ENCODE measurements around the gene IZUMO2.
"Not testable (repeated sequence)": the region's sequence is repeated elsewhere in the genome, so short reads cannot be mapped to it uniquely, and the experiment has no call there.

IZUMO2 gene

GRCh38 chr19:50134777-50135719 lies 28.0 kb downstream of the IZUMO2 start:
- not testable (repeated sequence) for DNase-seq

DNA sequence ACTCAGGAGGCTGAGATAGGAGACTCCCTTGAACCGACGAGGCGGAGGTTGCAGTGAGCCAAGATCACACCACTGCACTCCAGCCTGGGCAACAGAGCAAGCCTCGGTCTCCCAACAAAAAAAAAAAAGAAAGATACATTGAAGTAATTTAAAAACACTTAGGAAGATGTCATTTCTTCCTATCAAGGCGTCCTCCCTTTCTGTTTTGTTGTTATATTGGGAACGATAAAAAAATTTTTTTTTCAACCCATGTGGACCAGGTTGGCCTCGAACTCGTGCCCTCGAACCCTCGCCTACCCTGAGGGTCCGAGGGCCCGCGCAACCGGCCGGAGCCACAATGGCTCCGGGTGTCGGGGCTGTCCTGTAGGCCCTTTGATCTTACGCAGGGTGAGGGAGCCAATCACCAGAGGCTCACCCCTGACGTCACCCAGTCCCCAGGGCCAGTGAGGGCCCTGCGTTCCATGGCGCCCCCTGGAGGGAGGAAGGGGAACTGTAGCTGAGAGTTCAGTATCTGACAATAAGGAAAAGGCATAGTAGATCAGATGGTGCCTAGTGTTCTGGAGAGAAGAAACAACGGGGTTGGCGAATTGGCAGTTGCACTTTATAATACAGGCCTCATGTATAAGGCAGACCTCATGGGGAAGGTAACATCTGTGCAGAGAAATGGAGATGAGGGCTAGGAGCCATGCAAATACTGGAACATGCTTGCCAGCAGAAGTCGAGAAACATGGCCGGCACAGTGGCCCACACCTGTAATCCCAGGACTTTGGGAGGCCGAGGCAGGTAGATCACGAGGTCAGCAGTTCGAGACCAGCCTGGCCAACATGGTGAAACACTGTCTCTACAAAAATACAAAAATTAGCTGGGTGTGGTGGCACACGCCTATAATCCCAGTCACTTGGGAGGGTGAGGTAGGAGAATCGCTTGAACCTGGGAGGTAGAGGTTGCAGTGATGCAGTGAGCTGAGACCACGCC lies 29.3 kb downstream of the IZUMO2 start:
- DNase-seq, result not testable (repeated sequence)

DNA sequence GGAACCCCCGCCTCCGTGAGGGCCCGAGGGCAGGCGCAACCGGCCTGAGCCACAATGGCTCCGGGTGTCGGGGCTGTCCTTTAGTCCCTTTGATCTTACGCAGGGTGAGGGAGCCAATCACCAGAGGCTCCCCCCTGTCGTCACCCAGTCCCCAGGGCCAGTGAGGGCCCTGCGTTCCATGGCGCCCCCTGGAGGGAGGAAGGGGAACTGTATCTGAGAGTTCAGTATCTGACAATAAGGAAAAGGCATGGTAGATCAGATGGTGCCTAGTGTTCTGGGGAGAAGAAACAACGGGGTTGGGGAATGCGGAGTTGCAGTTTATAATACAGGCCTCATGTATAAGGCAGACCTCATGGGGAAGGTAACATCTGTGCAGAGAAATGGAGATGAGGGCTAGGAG lies 59.1 kb downstream of the IZUMO2 start:
- DNase-seq, result not testable (repeated sequence)

GRCh38 chr19:50103405-50103804 lies 59.7 kb downstream of the IZUMO2 start:
- DNase-seq, result not testable (repeated sequence)
